Astrocyte of the cerebellum (primary cell): ENCODE data around the gene PLXDC1.
A peak's percentile ranks its signal among the peaks of the same experiment; 100 is the strongest.

Experiments
- DNase-seq: peaks from one replicate; pipeline ENCODE4 v3.0.0-alpha.2; 2011; ENCODE audit warnings: low read depth
- H3K4me3 ChIP-seq: 2 replicates; pipeline ENCODE4 v1.5.1; 2011; ENCODE audit warnings: mild to moderate bottlenecking, low read depth, low read length, moderate library complexity
- in situ Hi-C: cut with HindIII; loops from 2 replicates; pipeline ENCODE4 v1.10.0; 2017; ENCODE audit warnings: low sequenced_read_pairs
- TF ChIP-seq, protein P1 (sequence below): IDR thresholded peaks from 2 replicates; pipeline ENCODE4 v1.5.1; 2012; ENCODE audit warnings: low read length, low read depth, moderate library complexity, mild to moderate bottlenecking; ENCODE audit errors: missing control alignments

The PLXDC1 gene

DNA sequence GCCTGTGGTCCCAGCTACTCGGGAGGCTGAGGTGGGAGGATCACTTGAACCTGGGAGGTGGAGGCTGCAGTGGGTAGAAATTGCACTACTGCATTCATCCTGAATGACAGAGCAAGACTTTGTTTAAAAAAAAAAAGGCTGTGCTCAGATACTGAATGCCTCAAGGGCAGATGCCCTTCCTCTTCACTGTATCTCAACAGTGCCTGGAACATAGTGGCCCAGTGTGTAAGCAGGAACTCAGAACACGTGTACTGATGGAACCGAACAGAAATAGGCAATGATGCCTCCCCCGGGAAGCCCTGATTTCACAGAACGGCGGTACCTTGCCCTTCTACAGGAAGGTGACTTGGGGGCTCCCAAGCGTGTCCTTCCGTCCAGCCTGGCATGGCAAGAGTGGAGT, 46.8 kb downstream of the PLXDC1 start:
- no peak for DNase-seq
- H3K4me3 ChIP-seq, result no peak overlapping the region
- TF ChIP-seq, protein P1, sequence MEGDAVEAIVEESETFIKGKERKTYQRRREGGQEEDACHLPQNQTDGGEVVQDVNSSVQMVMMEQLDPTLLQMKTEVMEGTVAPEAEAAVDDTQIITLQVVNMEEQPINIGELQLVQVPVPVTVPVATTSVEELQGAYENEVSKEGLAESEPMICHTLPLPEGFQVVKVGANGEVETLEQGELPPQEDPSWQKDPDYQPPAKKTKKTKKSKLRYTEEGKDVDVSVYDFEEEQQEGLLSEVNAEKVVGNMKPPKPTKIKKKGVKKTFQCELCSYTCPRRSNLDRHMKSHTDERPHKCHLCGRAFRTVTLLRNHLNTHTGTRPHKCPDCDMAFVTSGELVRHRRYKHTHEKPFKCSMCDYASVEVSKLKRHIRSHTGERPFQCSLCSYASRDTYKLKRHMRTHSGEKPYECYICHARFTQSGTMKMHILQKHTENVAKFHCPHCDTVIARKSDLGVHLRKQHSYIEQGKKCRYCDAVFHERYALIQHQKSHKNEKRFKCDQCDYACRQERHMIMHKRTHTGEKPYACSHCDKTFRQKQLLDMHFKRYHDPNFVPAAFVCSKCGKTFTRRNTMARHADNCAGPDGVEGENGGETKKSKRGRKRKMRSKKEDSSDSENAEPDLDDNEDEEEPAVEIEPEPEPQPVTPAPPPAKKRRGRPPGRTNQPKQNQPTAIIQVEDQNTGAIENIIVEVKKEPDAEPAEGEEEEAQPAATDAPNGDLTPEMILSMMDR, result no peak
- in situ Hi-C loops, result no loop called here

DNA sequence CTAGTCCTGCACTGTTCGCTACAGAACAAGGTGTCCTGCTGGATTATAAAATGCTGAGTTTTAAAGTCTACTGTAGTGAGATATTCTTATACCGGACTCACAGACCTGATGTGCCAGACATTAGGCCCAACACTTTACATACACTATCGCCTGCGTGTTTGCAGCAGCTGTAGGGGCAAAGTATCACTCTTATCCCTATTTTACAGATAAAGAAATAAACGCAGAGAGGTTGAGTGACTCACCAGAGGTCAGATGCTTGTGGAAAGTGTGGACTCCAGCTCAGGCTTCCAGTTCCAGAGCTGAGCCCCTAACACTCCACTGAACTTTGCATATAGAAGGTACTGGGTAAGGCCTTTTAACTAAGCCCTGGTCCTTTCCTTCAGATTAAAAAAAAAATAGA, 47.4 kb downstream of the PLXDC1 start:
- H3K4me3 ChIP-seq, result no peak overlapping the region
- no peak for DNase-seq
- TF ChIP-seq, protein P1, result no peak
- in situ Hi-C loops, result no loop called here

DNA sequence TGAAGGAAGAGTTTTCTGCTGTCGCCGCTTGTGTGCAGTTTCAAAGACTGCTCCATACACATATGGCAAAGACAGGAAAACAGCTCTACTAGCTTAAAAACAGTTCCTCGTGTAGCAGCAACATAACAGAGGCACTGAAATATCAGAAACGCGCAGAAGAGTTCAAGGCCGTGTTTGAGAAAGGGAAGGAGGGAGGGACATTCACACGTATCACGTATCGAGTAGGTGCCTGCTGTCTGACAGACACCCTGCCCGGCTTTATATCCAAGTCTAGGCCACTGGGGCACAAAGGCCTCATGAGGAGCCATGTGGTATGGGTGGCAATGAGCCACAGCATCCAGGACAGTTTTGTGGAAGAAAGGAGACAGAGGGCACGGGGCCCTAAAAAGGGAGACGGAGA, 50.3 kb downstream of the PLXDC1 start:
- TF ChIP-seq, protein P1, result no peak
- in situ Hi-C loops, result no loop called here

DNA sequence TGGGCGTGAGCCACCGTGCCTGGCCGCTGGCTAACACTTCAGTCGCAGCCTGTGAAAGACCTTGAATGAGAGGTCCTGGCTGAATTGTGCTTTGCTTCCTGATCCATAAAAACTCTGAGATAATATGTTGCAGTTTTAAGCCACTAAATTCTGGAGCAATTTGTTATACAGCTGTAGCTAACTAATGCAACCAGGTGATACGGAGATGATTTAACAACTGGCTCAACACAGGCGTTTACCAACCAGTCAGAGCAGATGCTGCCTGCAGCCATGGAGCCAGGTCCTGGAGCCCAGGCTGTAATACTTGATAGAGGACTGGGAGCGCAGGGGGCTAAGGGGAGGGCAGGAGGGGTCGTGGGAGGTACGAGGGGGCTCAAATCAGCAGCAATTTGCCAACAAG, 50.9 kb downstream of the PLXDC1 start:
- DNase-seq, result no peak

More for the DNA sequence above, 50.3 kb downstream of the PLXDC1 start:
- no peak for DNase-seq
- no peak overlapping the region for H3K4me3 ChIP-seq

DNA sequence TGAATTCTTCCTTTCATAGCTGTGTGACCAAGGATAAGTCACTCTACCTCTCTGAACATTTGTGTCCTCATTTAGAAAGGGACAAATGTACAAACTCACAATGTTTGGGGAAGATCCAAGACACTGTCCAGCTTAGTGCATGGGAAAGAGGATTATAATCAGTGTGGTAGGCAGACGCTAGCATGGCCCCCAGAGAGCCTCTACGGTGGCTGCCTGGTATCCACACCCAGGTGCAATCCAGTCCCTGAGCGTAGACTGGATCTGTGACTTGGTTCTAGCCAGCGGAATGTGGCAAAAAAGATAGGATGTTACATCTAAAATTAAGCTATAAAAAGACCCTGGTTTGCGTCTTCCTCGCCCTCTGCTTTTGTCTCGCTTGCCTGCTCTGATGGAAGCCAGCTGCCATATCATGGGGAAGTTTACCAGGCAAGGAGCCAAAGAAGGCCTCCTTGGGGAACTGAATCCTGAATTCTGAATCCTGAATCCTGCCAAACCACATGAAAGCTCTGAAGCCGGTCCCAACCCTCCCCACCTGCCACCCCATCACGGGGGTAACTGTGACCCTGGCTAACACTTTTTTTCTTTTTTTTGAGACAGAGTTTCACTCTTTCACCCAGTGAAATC, 51.7 kb downstream of the PLXDC1 start:
- no peak overlapping the region for H3K4me3 ChIP-seq
- DNase-seq, result peak; percentile 70
- TF ChIP-seq, protein P1, result no peak
- in situ Hi-C loops, result no loop called here

More for the DNA sequence above, 50.9 kb downstream of the PLXDC1 start:
- H3K4me3 ChIP-seq, result no peak overlapping the region
- TF ChIP-seq, protein P1, result no peak
- in situ Hi-C loops, result no loop called here

DNA sequence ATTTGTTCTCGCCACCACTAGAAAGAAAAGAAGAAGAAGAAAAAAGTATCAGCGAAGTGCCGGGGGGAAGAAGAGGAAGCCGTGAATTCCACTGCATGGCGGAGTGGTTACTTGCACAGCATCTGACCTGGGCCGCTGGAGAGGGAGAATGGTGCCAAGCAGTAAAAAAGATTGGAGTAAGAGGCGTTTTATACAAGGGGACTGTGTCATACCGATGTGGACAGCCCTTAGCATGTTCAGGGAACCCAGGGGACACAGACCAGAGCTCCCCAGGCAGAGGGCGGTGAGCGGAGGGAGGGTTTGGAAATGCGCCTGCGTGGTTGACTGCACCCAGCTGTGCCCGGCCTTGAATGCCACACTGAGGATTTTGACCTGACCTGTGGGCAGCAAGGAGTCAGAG, 52.8 kb downstream of the PLXDC1 start:
- H3K4me3 ChIP-seq, result no peak overlapping the region
- DNase-seq, result no peak
- TF ChIP-seq, protein P1, result no peak
- in situ Hi-C loops, result no loop called here
